Middle frontal gyrus (tissue), 1 donor: ENCODE data around the gene SNX4.
"Not testable (repeated sequence)": the region's sequence is repeated elsewhere in the genome, so short reads cannot be mapped to it uniquely, and the experiment has no call there.

Source experiments
- DNase-seq: peaks from one replicate; pipeline ENCODE4 v3.0.0-alpha.2; 2015; ENCODE audit warnings: low spot score; ENCODE audit errors: extremely low spot score

SNX4 gene

GRCh38 chr3:125405515-125405914 is 114.5 kb downstream of the SNX4 start:
- not testable (repeated sequence) for DNase-seq

- no peak for DNase-seq
Observed at GRCh38 chr3:125403789-125404188, 116.2 kb downstream of the SNX4 start.

- no peak for DNase-seq
Observed at GRCh38 chr3:125402639-125403038, 117.4 kb downstream of the SNX4 start.

GRCh38 chr3:125401402-125401801 is 118.6 kb downstream of the SNX4 start:
- no peak for DNase-seq

GRCh38 chr3:125398952-125399351 is 121.0 kb downstream of the SNX4 start:
- no peak for DNase-seq
